Keratinocyte (primary cell): Measurements from ENCODE around the gene RAPGEF1.

Experiments
- CTCF ChIP-seq, 3 experiments: IDR thresholded peaks in 1 of 3; conservative IDR thresholded peaks in 1 of 3; optimal IDR thresholded peaks in 1 of 3; 2 replicates in 2 of 3; 3 replicates in 1 of 3; pipeline versions ENCODE3 to v1.5.1; 2011; ENCODE audit warnings: low read length in 3 of 3, mild to moderate bottlenecking in 3 of 3, moderate library complexity in 2 of 3, control low read depth in 1 of 3, inconsistent platforms in 1 of 3; ENCODE audit not compliant: insufficient read depth in 2 of 3; ENCODE audit errors: extremely low read depth in 1 of 3
- EZH2 ChIP-seq: IDR thresholded peaks from one replicate; pipeline ENCODE4 v1.6.1; 2012; ENCODE audit warnings: inconsistent platforms, mild to moderate bottlenecking, low read length, moderate library complexity

GRCh38 chr9:131629226-131629500, 110.7 kb downstream of the RAPGEF1 start:
- TF ChIP-seq CTCF (optimal IDR thresholded peaks at IDR 0.05 in 1 of 3, IDR thresholded peaks at IDR 0.05 in 1 of 3, conservative IDR thresholded peaks at IDR 0.05 in 1 of 3; ENCODE audit: extremely low read depth in 1 of 3, insufficient read depth in 2 of 3, low read length in 3 of 3) (no peak), EZH2 (no peak)
